Thyroid gland (tissue), 4 donors: ENCODE measurements around the gene EFCAB6. TPM values are rescaled to one million over a fixed set of nuclear protein-coding genes. Genes with fewer than 3 reads are reported as not detected.

Experiments used
- DNase-seq, 2 donors: peaks; one replicate each; pipeline ENCODE4 v3.0.0-alpha.2; 2019
- H3K27ac ChIP-seq, 3 donors: fragments of 200-600 bp; sonication (generic); 1 replicate in 2 of 3; 2 replicates in 1 of 3; pipeline ENCODE4 v1.5.1; 2016 to 2019; ENCODE audit warnings: mild to moderate bottlenecking in 1 of 3, moderate library complexity in 1 of 3
- H3K27me3 ChIP-seq: fragments of 200-600 bp; sonication (generic); one replicate; pipeline ENCODE4 v1.5.1; 2019
- H3K36me3 ChIP-seq, 2 donors: fragments of 200-600 bp; sonication (generic); one replicate each; pipeline ENCODE4 v1.5.1; 2016 to 2019
- H3K4me1 ChIP-seq, 2 donors: fragments of 200-600 bp; sonication (generic); one replicate each; pipeline ENCODE4 v1.5.1; 2017 to 2019
- H3K4me3 ChIP-seq, 3 donors: fragments of 200-600 bp; sonication (generic); replicated peaks in 1 of 3; 1 replicate in 2 of 3; 2 replicates in 1 of 3; pipeline ENCODE4 v1.5.1; 2016; ENCODE audit warnings: mild to moderate bottlenecking in 1 of 3
- H3K9me3 ChIP-seq: fragments of 200-600 bp; sonication (generic); one replicate; pipeline ENCODE4 v1.5.1; 2017
- CTCF ChIP-seq, 6 experiments: fragments of 200-600 bp in 3 of 6; fragments of 450-650 bp in 3 of 6; sonication (generic) in 3 of 6; IDR thresholded peaks; one replicate each; pipeline ENCODE4 v1.5.1; 2016 to 2019; ENCODE audit warnings: antibody characterized with exemption in 6 of 6, mild to moderate bottlenecking in 2 of 6, inconsistent platforms in 1 of 6, moderate library complexity in 1 of 6
- POLR2A ChIP-seq, 2 donors: fragments of 450-650 bp; IDR thresholded peaks; one replicate each; pipeline ENCODE4 v1.6.1; 2017; ENCODE audit warnings: antibody characterized with exemption in 2 of 2, mild to moderate bottlenecking in 2 of 2, moderate library complexity in 1 of 2
- WGBS, 2 donors: methylation state at CpG; one replicate each; pipeline ENCODE4 v1.1.5; 2017; 5-methylcytosine and 5-hydroxymethylcytosine counted together
- intact Hi-C: fragments of 100-400 bp; cut with DNase I; formaldehyde crosslinking; loops from one replicate; pipeline ENCODE4 v1.15.1; 2023
- total RNA-seq, 4 donors: library from RNA; depleted of rRNA; stranded (reverse); fragments of >200 nt; gene quantifications; one replicate each; pipeline ENCODE4 v1.2.3, GENCODE V29; 2016

EFCAB6 gene
- total RNA-seq, 4 donors from 2014 or later, result 10.9 to 26.1 (median 14.1) TPM

- WGBS, 2 donors, result 87 to 91% methylated on average over 30 to 32 of the region's 34 CpGs
- no peak for TF ChIP-seq POLR2A (IDR thresholded peaks at IDR 0.05)
- TF ChIP-seq CTCF (IDR thresholded peaks at IDR 0.05), result no peak
- H3K9me3 ChIP-seq, result no peaks in the 10 kb centered on the region
These were observed 281.5 kb downstream of the EFCAB6 start for GRCh38 chr22:43530349-43531201.

GRCh38 chr22:43529934-43530333 is 282.2 kb downstream of the EFCAB6 start:
- Histone ChIP-seq H3K27me3 (no peaks in the 10 kb centered on the region), H3K4me1 (peaks cover 10 to 11% of the 10 kb centered on the region in 2 donors), H3K36me3 (no peaks in the 10 kb centered on the region), H3K27ac (no peak overlapping the region), H3K4me3 (no peak overlapping the region), H3K9me3 (no peaks in the 10 kb centered on the region)
- 85 to 88% methylated on average over 9 of the region's 9 CpGs for WGBS, 2 donors
- TF ChIP-seq POLR2A (IDR thresholded peaks at IDR 0.05) (no peak), CTCF (IDR thresholded peaks at IDR 0.05) (no peak)
- DNase-seq, result no peak
- intact Hi-C loops, result no loop called here

More at GRCh38 chr22:43530349-43531201, 281.5 kb downstream of the EFCAB6 start:
- no peak for DNase-seq
- Histone ChIP-seq H3K27me3 (no peaks in the 10 kb centered on the region), H3K4me1 (peaks cover 7 to 9% of the 10 kb centered on the region in 2 donors), H3K36me3 (no peaks in the 10 kb centered on the region), H3K4me3 (no peak overlapping the region), H3K27ac (no peak overlapping the region)
- intact Hi-C loops, result no loop called here

GRCh38 chr22:43529461-43529860 is 282.6 kb downstream of the EFCAB6 start:
- TF ChIP-seq POLR2A (IDR thresholded peaks at IDR 0.05) (no peak), CTCF (IDR thresholded peaks at IDR 0.05) (no peak)
- WGBS, 2 donors, result 93 to 100% methylated on average over 2 of the region's 2 CpGs

GRCh38 chr22:43528601-43529360 is 283.3 kb downstream of the EFCAB6 start:
- no peak overlapping the region for H3K27ac ChIP-seq
- 69 to 70% methylated on average over 12 of the region's 12 CpGs for WGBS, 2 donors
- H3K36me3 ChIP-seq, result no peaks in the 10 kb centered on the region
- no peaks in the 10 kb centered on the region for H3K9me3 ChIP-seq
- peaks cover 10 to 11% of the 10 kb centered on the region in 2 donors for H3K4me1 ChIP-seq
- TF ChIP-seq CTCF (IDR thresholded peaks at IDR 0.05) (no peak), POLR2A (IDR thresholded peaks at IDR 0.05) (no peak)
- H3K27me3 ChIP-seq, result no peaks in the 10 kb centered on the region
- intact Hi-C loops, result no loop called here
- H3K4me3 ChIP-seq, result no peak overlapping the region
- DNase-seq, result no peak

More at GRCh38 chr22:43529461-43529860, 282.6 kb downstream of the EFCAB6 start:
- no peak overlapping the region for H3K4me3 ChIP-seq
- H3K36me3 ChIP-seq, result no peaks in the 10 kb centered on the region
- intact Hi-C loops, result no loop called here
- DNase-seq, result no peak
- H3K27me3 ChIP-seq, result no peaks in the 10 kb centered on the region
- peaks cover 10 to 11% of the 10 kb centered on the region in 2 donors for H3K4me1 ChIP-seq
- no peaks in the 10 kb centered on the region for H3K9me3 ChIP-seq
- H3K27ac ChIP-seq, result no peak overlapping the region
